HG03571 (cell line): Measurements from ENCODE around the gene POU2F2.

ENCODE experiments used
- ATAC-seq: cut with Tn5 transposase; IDR thresholded peaks from one replicate; pipeline ENCODE4 v1.9.1; 2021; ENCODE audit not compliant: unreplicated experiment

POU2F2 gene

GRCh38 chr19:42132030-42132628 lies at the start of gene POU2F2:
POU2F2 (minus strand) TSS chr19:42132446; CDS start chr19:42132411, 35 bp downstream.
- ATAC-seq = peak; percentile 43

- ATAC-seq = no peak
Measured at GRCh38 chr19:42178791-42179674, 46.8 kb upstream of the POU2F2 start.

GRCh38 chr19:42177686-42178019 lies 45.4 kb upstream of the POU2F2 start:
- no peak for ATAC-seq

GRCh38 chr19:42176990-42177685 lies 44.9 kb upstream of the POU2F2 start:
- ATAC-seq = no peak

GRCh38 chr19:42176649-42176989 lies 44.4 kb upstream of the POU2F2 start:
- ATAC-seq = no peak

GRCh38 chr19:42175952-42176648 lies 43.9 kb upstream of the POU2F2 start:
- ATAC-seq = no peak

GRCh38 chr19:42174958-42175734 lies 42.9 kb upstream of the POU2F2 start:
- no peak for ATAC-seq

- ATAC-seq = no peak
Measured at GRCh38 chr19:42174188-42174587, 41.9 kb upstream of the POU2F2 start.

- ATAC-seq = no peak
Measured at GRCh38 chr19:42173695-42174094, 41.4 kb upstream of the POU2F2 start.

GRCh38 chr19:42172261-42172660 lies 40.0 kb upstream of the POU2F2 start:
- ATAC-seq = no peak

GRCh38 chr19:42170715-42171114 lies 38.5 kb upstream of the POU2F2 start:
- ATAC-seq = no peak

GRCh38 chr19:42169486-42170413 lies 37.5 kb upstream of the POU2F2 start:
- no peak for ATAC-seq

GRCh38 chr19:42168206-42168605 lies 36.0 kb upstream of the POU2F2 start:
- no peak for ATAC-seq

GRCh38 chr19:42166316-42166715 lies 34.1 kb upstream of the POU2F2 start:
- ATAC-seq = no peak

GRCh38 chr19:42165146-42165545 lies 32.9 kb upstream of the POU2F2 start:
- no peak for ATAC-seq

- no peak for ATAC-seq
Measured at GRCh38 chr19:42161616-42162263, 29.5 kb upstream of the POU2F2 start.

GRCh38 chr19:42159942-42160341 lies 27.7 kb upstream of the POU2F2 start:
- ATAC-seq = no peak

- ATAC-seq = no peak
Measured at GRCh38 chr19:42158926-42159325, 26.7 kb upstream of the POU2F2 start.

GRCh38 chr19:42156571-42156970 lies 24.3 kb upstream of the POU2F2 start:
- no peak for ATAC-seq
